IPS DF 6.9 (cell line): ENCODE measurements around the gene THSD4.

ENCODE experiments used
- DNase-seq: peaks from one replicate; pipeline ENCODE4 v3.0.0-alpha.2; 2013; ENCODE audit warnings: low read depth, low spot score
- H3K27ac ChIP-seq: one replicate; pipeline ENCODE4 v1.5.1; 2013; ENCODE audit warnings: low read length, control low read depth
- H3K27me3 ChIP-seq: 2 replicates; pipeline ENCODE4 v1.6.1; 2013; ENCODE audit warnings: mild to moderate bottlenecking, low read length; ENCODE audit not compliant: control insufficient read depth, insufficient read depth
- H3K36me3 ChIP-seq: 2 replicates; pipeline ENCODE4 v1.6.1; 2013; ENCODE audit warnings: low read length; ENCODE audit not compliant: control insufficient read depth, insufficient read depth
- H3K4me1 ChIP-seq: 2 replicates; pipeline ENCODE4 v1.6.1; 2013; ENCODE audit warnings: low read length; ENCODE audit not compliant: control insufficient read depth, insufficient read depth
- H3K4me3 ChIP-seq: 2 replicates; pipeline ENCODE4 v1.5.1; 2013; ENCODE audit warnings: mild to moderate bottlenecking, low read length
- H3K9me3 ChIP-seq: 2 replicates; pipeline ENCODE4 v1.6.1; 2013; ENCODE audit warnings: low read length, inconsistent platforms; ENCODE audit not compliant: control insufficient read depth, insufficient read depth
- WGBS: extraction: QIAGEN DNeasy Blood & Tissue Kit; methylation state at CpG from one replicate; pipeline ENCODE4 v1.1.7; 2013; ENCODE audit warnings: mixed read lengths, missing lambda C conversion rate; ENCODE audit not compliant: insufficient read length, insufficient coverage; 5-methylcytosine and 5-hydroxymethylcytosine counted together

Gene THSD4

DNA sequence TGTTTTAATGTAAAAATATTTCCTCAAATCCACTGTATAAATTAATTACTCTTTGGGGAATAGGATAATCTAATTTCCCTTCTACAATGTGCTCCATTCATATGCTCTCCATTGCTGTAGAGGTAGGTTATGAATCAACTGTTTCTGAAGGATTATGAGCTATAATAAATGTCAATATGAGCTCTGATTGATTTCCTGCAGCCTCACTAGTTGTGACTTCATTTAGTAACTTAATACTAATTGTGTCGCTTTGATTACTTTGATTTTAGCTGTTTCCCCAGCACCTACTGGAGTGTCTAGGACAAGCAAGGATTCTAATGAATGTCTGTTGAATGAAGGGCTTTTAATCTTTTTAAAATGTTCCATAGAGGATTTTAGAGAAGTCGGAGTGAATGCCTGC lies 458.3 kb downstream of the THSD4 start:
- H3K27ac ChIP-seq: no peak overlapping the region
- no peak for DNase-seq
- H3K9me3 ChIP-seq: no peaks in the 10 kb centered on the region
- H3K4me3 ChIP-seq: no peak overlapping the region
- WGBS: no CpG with 5 or more reads among the region's 2 CpGs
- no peaks in the 10 kb centered on the region for H3K4me1 ChIP-seq
- H3K36me3 ChIP-seq: no peaks in the 10 kb centered on the region
- H3K27me3 ChIP-seq: no peaks in the 10 kb centered on the region

DNA sequence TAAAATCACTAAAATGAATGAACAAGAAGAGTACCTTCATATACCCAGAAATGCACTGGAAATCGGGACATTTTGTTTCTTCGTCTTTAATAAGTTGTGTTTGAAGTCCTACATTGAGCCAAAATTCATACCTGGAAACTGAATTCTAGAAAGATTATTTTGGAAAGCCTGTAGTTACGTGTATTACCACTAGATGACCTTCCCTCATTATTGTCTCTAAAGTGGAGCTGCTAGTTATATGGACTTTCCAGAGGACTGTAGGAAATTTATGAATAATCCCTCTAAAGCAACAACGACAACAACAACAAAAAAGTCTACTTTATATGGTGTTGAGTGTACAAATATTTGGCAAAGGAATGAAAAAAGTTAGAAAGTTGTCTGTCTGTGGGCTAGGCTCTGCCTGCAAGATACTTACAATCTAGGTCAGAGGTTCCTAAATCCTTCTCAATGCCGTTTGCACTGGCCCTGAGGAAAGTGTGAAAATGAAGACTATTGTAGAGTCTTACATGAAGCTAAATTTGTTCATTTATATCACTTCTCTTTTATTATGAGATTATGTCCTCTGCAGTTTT lies 460.3 kb downstream of the THSD4 start:
- DNase-seq: no peak
- no CpG with 5 or more reads among the region's 5 CpGs for WGBS

DNA sequence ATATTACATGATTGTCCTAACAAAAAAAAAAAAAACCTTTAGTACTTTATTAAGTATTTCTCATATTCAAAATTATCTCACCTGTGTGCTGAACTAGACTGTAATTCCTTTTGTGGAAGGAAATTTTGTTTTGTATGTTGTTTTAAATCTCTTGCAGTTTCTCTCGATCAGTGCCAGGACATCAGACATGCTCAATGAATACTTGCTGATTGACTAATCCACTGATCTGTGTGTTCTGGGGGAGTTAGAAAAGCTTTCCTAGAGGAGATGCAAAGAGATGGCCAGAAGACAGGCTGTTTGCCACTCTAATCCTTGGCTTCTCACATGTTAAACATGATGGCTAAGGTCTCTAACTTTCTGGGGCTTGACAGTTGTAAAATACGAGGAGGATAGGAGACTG lies 461.8 kb downstream of the THSD4 start:
- Histone ChIP-seq H3K36me3 (no peaks in the 10 kb centered on the region), H3K4me3 (no peak overlapping the region), H3K27me3 (no peaks in the 10 kb centered on the region), H3K9me3 (no peaks in the 10 kb centered on the region), H3K27ac (no peak overlapping the region), H3K4me1 (no peaks in the 10 kb centered on the region)
- WGBS: no CpG with 5 or more reads among the region's 2 CpGs
- DNase-seq: no peak

More for the DNA sequence above, 460.3 kb downstream of the THSD4 start:
- Histone ChIP-seq H3K4me3 (no peak overlapping the region), H3K36me3 (no peaks in the 10 kb centered on the region), H3K4me1 (no peaks in the 10 kb centered on the region), H3K27ac (no peak overlapping the region), H3K27me3 (no peaks in the 10 kb centered on the region), H3K9me3 (no peaks in the 10 kb centered on the region)

DNA sequence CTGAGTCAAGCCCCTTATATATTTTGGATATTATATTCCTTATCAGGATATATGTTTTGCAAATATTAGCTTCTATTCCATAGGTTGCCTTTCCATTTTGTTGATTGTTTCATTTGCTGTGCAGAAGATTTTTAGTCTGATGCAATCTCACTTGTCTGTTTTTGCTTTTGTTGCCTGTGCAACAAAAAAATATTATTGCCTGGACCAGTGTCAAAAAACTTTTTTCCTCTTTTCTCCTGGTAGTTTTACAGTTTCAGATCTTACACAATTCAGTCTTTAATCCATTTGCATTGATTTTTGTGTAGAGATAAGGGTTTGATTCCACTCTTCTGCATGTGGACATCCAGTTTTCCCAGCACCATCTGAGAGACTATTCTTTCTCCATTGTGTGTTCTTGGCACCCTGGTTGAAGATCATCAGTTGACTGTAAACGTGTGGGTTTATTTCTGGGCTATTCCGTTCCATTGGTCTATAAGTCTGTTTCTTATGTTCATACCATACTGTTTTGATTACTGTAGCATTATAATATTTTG lies 466.2 kb downstream of the THSD4 start:
- no peaks in the 10 kb centered on the region for H3K27me3 ChIP-seq
- DNase-seq: no peak
- H3K4me3 ChIP-seq: no peak overlapping the region
- H3K36me3 ChIP-seq: no peaks in the 10 kb centered on the region
- no CpG with 5 or more reads among the region's 2 CpGs for WGBS
- no peaks in the 10 kb centered on the region for H3K9me3 ChIP-seq
- no peaks in the 10 kb centered on the region for H3K4me1 ChIP-seq
- no peak overlapping the region for H3K27ac ChIP-seq

DNA sequence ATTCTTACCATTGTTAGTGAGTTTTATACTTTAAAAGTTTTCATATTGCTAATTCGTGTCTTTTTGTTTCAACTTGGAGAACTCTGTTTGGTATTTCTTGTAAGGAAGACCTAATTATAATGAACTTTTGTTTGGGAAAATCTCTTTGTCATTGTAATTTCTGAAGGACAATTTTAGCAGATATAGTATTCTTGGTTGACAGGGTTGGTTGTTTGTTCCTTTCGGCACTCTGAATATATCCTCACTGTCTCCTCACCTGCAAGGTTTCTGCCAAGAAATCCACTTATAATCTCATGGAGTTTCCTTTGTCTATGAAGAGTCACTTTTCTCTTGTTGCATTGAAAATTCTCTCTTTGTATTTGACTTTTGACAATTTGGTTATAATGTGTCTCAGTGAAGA lies 469.9 kb downstream of the THSD4 start:
- Histone ChIP-seq H3K27ac (no peak overlapping the region), H3K36me3 (no peaks in the 10 kb centered on the region), H3K9me3 (no peaks in the 10 kb centered on the region), H3K27me3 (no peaks in the 10 kb centered on the region), H3K4me3 (no peak overlapping the region), H3K4me1 (no peaks in the 10 kb centered on the region)
- DNase-seq: no peak
- no CpG with 5 or more reads among the region's 2 CpGs for WGBS

DNA sequence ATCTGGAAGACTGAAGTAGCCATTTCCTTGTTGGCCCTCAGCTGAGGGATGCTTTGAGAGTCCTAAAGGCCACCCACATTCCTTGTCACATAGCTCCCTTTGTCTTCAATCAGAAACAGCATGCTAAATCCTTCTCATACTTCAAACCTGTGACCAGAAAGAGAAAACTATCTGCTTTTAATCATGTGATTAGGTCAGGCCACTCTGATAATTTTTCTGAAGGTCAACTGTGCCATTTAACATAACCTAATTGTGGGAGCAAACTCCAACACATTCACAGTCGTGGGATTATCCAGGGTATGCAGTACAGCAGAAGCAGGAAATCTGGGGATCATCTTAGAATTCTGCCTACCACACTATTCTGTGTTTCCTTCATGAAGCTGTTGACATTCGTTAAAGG lies 471.2 kb downstream of the THSD4 start:
- Histone ChIP-seq H3K4me3 (no peak overlapping the region), H3K9me3 (no peaks in the 10 kb centered on the region), H3K4me1 (no peaks in the 10 kb centered on the region), H3K27me3 (no peaks in the 10 kb centered on the region), H3K27ac (no peak overlapping the region), H3K36me3 (no peaks in the 10 kb centered on the region)
- WGBS: no CpG with 5 or more reads among the region's 2 CpGs
- no peak for DNase-seq

DNA sequence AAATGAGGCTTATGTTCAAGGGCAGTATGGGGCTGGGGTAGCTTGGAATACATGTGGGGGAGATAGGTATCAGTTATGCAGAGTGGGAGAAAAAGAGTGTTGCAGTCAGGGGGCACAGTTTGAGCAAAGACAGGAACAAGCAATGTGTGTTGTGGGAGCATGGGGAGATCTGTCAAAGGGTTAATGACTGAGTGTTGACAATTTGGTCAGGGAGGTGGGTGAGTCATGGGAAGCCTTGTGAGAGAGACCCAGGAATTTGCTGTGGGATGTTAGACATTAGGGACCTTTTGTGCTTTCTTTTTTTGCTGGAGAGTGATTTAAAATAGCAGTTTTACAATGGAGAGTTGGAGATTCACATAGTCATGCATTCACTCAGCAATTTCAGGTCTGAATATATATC lies 473.5 kb downstream of the THSD4 start:
- no peak for DNase-seq
- H3K4me1 ChIP-seq: no peaks in the 10 kb centered on the region
- H3K27me3 ChIP-seq: no peaks in the 10 kb centered on the region
- no peaks in the 10 kb centered on the region for H3K9me3 ChIP-seq
- no peaks in the 10 kb centered on the region for H3K36me3 ChIP-seq
- no peak overlapping the region for H3K27ac ChIP-seq
- no peak overlapping the region for H3K4me3 ChIP-seq

DNA sequence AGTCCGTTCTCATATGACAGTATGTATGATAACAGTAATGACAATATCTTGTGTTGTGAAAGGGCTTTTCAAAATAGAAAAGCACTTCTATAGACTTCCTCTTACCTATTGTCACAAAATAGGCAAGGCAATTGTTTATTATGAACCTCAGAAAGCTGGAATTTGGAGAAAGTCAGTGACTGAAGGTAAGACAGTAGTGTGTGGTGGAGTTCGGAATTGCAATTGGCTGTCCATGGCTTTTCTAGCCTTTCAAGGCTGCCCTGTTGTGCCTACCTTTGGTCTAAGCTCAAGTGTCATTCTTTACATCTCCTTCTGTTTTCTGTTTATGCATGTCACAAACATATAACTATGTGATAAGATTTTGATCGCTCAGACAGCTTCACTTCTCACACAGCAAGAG lies 475.8 kb downstream of the THSD4 start:
- no peaks in the 10 kb centered on the region for H3K4me1 ChIP-seq
- H3K9me3 ChIP-seq: no peaks in the 10 kb centered on the region
- H3K27me3 ChIP-seq: no peaks in the 10 kb centered on the region
- DNase-seq: no peak
- no peak overlapping the region for H3K4me3 ChIP-seq
- no peaks in the 10 kb centered on the region for H3K36me3 ChIP-seq
- WGBS: no CpG with 5 or more reads among the region's 3 CpGs
- no peak overlapping the region for H3K27ac ChIP-seq

DNA sequence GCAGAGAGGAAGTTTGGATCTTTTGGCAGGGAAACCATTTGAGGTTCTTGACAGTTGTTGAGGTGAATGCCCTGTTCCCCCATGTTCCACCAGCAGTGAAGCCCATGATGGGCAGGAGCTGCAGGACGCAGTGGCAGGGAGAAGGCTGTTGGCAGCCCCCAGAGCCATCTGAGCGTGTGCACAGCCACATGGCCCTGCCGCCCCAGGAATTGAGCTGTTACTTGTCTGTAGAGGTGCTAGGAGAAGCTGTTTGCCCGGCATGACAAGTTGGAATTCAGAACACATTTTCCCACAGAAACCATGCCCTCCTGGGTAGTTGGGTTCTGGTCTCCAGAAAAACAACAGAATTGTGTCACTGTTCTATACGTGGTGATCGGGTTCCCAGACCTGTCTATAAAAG lies 476.9 kb downstream of the THSD4 start:
- no peak for DNase-seq
- no CpG with 5 or more reads among the region's 6 CpGs for WGBS
- H3K9me3 ChIP-seq: no peaks in the 10 kb centered on the region
- no peaks in the 10 kb centered on the region for H3K36me3 ChIP-seq
- no peak overlapping the region for H3K27ac ChIP-seq
- H3K4me1 ChIP-seq: no peaks in the 10 kb centered on the region
- no peaks in the 10 kb centered on the region for H3K27me3 ChIP-seq
- H3K4me3 ChIP-seq: no peak overlapping the region

DNA sequence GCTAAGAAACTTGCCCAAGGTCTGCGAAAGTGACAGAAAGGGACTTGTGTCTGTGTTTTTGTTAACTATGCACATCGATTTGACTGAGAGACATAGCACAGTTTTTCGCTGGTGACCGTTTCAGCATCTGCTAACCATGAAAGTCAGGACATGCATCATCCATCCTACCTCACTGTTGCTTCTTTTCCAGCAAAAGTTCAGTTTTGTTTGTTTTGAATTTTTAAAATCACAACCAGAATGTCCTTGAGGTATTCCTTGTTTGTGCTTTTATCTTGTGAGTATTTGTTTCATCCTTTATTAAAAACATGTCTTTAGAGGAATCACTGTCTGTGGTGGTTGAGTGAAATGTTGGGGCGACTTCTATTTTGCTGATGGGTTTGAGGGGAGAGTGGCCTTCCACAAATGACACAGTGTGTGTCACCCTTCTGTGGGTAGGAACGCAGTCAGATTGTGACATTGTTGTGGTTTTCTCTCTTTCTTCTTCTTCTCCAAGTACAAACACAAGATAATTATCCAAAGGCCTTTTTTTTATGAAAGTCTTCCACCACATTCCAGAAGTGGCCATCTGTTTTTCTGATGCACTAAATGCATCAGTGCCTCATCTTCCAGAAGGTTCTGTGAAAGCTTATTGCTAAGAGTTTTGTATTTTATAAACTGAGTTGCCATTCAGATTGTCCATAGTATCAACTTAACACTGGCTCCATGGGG lies 480.7 kb downstream of the THSD4 start:
- Histone ChIP-seq H3K9me3 (no peaks in the 10 kb centered on the region), H3K36me3 (no peaks in the 10 kb centered on the region), H3K4me3 (no peak overlapping the region), H3K27me3 (no peaks in the 10 kb centered on the region), H3K4me1 (no peaks in the 10 kb centered on the region), H3K27ac (no peak overlapping the region)
- DNase-seq: no peak
- WGBS: no CpG with 5 or more reads among the region's 6 CpGs

DNA sequence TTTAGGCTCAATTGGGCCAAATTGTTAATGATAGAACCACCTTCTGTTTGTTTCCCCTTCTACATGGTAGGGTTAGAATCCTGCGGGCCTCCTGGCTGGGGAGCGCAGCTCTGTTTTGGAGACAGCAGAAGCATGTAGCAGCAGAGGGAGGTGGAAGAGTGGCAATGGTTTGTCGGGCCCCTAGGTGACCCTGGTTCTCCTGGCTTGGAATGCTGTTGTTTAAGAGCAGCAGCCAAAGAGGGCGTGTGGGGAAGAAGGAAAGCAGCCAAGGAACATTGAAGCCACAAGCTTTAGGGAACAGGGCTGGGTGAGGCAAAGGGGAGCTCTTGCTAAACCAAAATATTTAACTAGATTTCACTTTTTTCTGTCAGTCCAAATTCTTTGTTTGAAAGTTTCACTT lies 481.4 kb downstream of the THSD4 start:
- Histone ChIP-seq H3K27ac (no peak overlapping the region), H3K4me3 (no peak overlapping the region), H3K4me1 (no peaks in the 10 kb centered on the region), H3K9me3 (no peaks in the 10 kb centered on the region), H3K27me3 (no peaks in the 10 kb centered on the region), H3K36me3 (no peaks in the 10 kb centered on the region)
- no CpG with 5 or more reads among the region's 4 CpGs for WGBS
- DNase-seq: no peak
